Activated B cell treated with CpG ODN at 0.5 μM for 24 hours (primary cell): ENCODE measurements around the gene SEPTIN8. TPM values are rescaled to one million over a fixed set of nuclear protein-coding genes. Genes with fewer than 3 reads are reported as not detected.

Source experiments
- ATAC-seq: fragments of 200-7000 bp; cut with Tn5 transposase; one replicate; pipeline ENCODE4 v1.10.0; 2021; ENCODE audit warnings: low read depth, mild to moderate bottlenecking, moderate library complexity
- CTCF ChIA-PET: fragments of 350-600 bp; sonication (Branson Sonifier 250); formaldehyde crosslinking; loops from one replicate; lab custom pipeline; 2021; ENCODE audit warnings: antibody characterized with exemption; lab: Charles Lee
- POLR2A ChIA-PET: fragments of 350-600 bp; sonication (Branson Sonifier 250); formaldehyde crosslinking; loops from one replicate; lab custom pipeline; 2021; ENCODE audit warnings: antibody characterized with exemption; lab: Charles Lee
- DNase-seq: peaks from one replicate; pipeline ENCODE4 v3.0.0; 2022
- H3K27ac Mint-ChIP-seq: one replicate; pipeline ENCODE4 v1.8.0; 2020; ENCODE audit warnings: mixed read lengths
- H3K27me3 Mint-ChIP-seq: one replicate; pipeline ENCODE4 v1.8.0; 2021; ENCODE audit warnings: mixed read lengths
- H3K36me3 Mint-ChIP-seq: one replicate; pipeline ENCODE4 v1.8.0; 2021; ENCODE audit warnings: low read depth, mixed read lengths
- H3K4me1 Mint-ChIP-seq: one replicate; pipeline ENCODE4 v1.8.0; 2021; ENCODE audit warnings: mixed read lengths
- H3K4me3 Mint-ChIP-seq: one replicate; pipeline ENCODE4 v1.8.0; 2020; ENCODE audit warnings: mild to moderate bottlenecking, mixed read lengths
- H3K9me3 Mint-ChIP-seq: one replicate; pipeline ENCODE4 v1.8.0; 2020; ENCODE audit warnings: mixed read lengths
- intact Hi-C: fragments of 100-400 bp; cut with micrococcal nuclease; formaldehyde crosslinking; loops from one replicate; pipeline ENCODE4 v1.15.1; 2024
- total RNA-seq: library from RNA; stranded (reverse); gene quantifications from 2 replicates; pipeline ENCODE4 v1.2.3, GENCODE V29; 2022
- TF ChIP-seq, protein P1 (sequence below): fragments of 200-600 bp; IDR thresholded peaks from one replicate; pipeline ENCODE4 v1.8.0; 2022; ENCODE audit warnings: antibody characterized with exemption, mild to moderate bottlenecking

Gene SEPTIN8
- total RNA-seq, 1 donor from 2014 or later, result 7.3 TPM

DNA sequence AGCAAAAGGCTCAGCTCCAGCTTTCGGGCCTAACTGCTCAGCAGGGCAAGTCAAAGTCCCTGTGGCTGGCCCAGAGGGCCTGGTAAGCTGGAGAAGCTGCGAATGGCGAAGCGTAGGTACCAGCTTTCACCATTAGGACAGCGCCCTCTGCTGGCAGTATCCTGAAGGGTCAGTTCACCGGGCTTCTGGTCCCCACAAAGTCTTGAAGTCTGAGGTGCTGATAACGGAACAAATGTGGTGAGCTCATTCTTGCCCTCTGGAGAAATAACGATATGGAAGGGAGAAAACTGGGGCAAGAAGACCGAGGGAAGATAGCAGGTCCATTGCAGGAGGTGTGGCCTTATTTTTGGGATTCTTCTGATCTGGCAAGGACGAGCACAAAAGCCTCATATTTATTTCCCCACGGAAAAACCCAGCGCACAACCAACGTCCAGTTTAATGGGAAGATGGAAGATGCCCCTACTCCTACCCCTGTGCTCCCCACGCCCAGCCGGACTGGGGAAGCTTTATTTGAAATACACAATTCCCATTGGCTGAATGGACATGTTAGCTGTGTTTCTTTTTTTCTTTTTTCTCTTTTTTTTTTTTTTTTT is 43.2 kb upstream of the SEPTIN8 start:
- no peak overlapping the region for H3K27ac Mint-ChIP-seq
- ChIA-PET POLR2A (interaction anchor here (0.6 to 0.7 kb wide), 4 partner anchors 8 to 166 kb away, joined by 3 to 6 read pairs (median 4); no protein-coding TSS in a partner anchor), CTCF (interaction anchor here (0.7 to 3.6 kb wide), 28 partner anchors 9 to 582 kb away, joined by 3 to 31 read pairs (median 4); partner anchors contain the start of genes CCNI2, IRF1 and KIF3A)
- H3K4me1 Mint-ChIP-seq, result peaks cover 12% of the 10 kb centered on the region
- H3K36me3 Mint-ChIP-seq, result no peaks in the 10 kb centered on the region
- intact Hi-C loops, result loop anchor here (1.0 to 2.0 kb wide), 7 partner anchors 73 to 548 kb away; partner anchors contain the start of genes CCNI2 and KIF3A
- no peaks in the 10 kb centered on the region for H3K9me3 Mint-ChIP-seq
- ATAC-seq (peak; percentile 89), DNase-seq (peak; percentile 70)
- peaks cover 27% of the 10 kb centered on the region for H3K27me3 Mint-ChIP-seq
- H3K4me3 Mint-ChIP-seq, result peak overlapping the region; percentile 38
- TF ChIP-seq, protein P1, sequence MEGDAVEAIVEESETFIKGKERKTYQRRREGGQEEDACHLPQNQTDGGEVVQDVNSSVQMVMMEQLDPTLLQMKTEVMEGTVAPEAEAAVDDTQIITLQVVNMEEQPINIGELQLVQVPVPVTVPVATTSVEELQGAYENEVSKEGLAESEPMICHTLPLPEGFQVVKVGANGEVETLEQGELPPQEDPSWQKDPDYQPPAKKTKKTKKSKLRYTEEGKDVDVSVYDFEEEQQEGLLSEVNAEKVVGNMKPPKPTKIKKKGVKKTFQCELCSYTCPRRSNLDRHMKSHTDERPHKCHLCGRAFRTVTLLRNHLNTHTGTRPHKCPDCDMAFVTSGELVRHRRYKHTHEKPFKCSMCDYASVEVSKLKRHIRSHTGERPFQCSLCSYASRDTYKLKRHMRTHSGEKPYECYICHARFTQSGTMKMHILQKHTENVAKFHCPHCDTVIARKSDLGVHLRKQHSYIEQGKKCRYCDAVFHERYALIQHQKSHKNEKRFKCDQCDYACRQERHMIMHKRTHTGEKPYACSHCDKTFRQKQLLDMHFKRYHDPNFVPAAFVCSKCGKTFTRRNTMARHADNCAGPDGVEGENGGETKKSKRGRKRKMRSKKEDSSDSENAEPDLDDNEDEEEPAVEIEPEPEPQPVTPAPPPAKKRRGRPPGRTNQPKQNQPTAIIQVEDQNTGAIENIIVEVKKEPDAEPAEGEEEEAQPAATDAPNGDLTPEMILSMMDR, result no peak

DNA sequence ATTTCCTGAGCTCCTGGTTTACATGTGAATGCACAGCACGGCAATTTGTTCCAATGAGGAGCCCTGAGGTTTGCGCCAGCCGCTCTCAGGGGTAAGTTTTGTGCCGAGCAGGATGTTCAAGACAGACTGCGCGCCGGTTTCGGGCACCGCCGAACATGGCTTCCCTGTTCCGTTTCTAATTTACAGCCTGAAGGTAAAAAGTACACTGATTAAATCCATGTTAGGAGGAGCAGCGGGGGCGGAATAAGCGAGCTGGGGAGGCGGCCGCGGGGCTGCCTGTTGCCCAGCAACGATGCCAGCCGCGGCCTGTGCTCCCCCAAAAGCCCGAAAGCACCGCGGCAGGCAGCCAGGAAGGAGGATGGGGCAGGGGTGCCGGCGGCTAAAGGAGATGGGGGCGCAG is 42.4 kb upstream of the SEPTIN8 start:
- ChIA-PET POLR2A (interaction anchor here (0.7 to 1.7 kb wide), 2 partner anchors 12 to 450 kb away, joined by 4 read pairs; partner anchors contain the start of gene SLC22A5), CTCF (interaction anchor here (0.7 to 3.6 kb wide), 25 partner anchors 8 to 582 kb away, joined by 3 to 31 read pairs (median 5); partner anchors contain the start of genes CCNI2, IRF1 and KIF3A)
- H3K27me3 Mint-ChIP-seq, result peaks cover 20% of the 10 kb centered on the region
- intact Hi-C loops, result loop anchor here (5.0 kb wide), 1 partner anchor 162 kb away; the partner anchor contains the start of gene IL13
- DNase-seq (no peak), ATAC-seq (peak; percentile 43)
- TF ChIP-seq, protein P1, result no peak
- peak overlapping the region; percentile 75 for H3K4me3 Mint-ChIP-seq
- H3K4me1 Mint-ChIP-seq, result peaks cover 12% of the 10 kb centered on the region
- H3K36me3 Mint-ChIP-seq, result no peaks in the 10 kb centered on the region
- H3K9me3 Mint-ChIP-seq, result no peaks in the 10 kb centered on the region
- no peak overlapping the region for H3K27ac Mint-ChIP-seq

DNA sequence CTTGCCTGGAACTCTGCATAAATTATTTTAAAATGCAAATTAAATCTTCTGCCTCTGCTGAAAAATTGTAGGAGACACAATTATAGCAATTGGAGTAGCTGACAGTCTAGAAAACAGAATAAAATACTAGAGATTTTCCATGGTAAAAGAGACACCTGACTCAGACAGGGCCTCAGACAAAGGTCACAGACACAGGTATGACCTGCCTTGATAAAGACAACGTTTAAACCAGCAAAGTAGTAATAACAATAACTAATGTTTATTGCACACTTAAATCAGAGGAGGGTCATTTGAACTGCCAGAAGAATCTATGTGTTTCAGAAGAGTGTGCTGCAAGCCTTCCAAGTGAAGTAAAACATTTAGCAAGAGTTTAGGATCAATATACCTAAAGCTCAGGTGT is 40.0 kb upstream of the SEPTIN8 start:
- intact Hi-C loops, result loop anchor here (5.0 kb wide), 1 partner anchor 160 kb away; the partner anchor contains the start of gene IL13
- peaks cover 22% of the 10 kb centered on the region for H3K27me3 Mint-ChIP-seq
- no peaks in the 10 kb centered on the region for H3K36me3 Mint-ChIP-seq
- no peak for ATAC-seq
- H3K4me3 Mint-ChIP-seq, result no peak overlapping the region
- no peak for DNase-seq
- H3K4me1 Mint-ChIP-seq, result peaks cover 22% of the 10 kb centered on the region
- TF ChIP-seq, protein P1, result no peak
- POLR2A ChIA-PET, result no interaction called here
- H3K9me3 Mint-ChIP-seq, result no peaks in the 10 kb centered on the region
- CTCF ChIA-PET, result interaction anchor here (1.5 kb wide), 1 partner anchor 431 kb away, joined by 6 read pairs; no protein-coding TSS in a partner anchor
- no peak overlapping the region for H3K27ac Mint-ChIP-seq

DNA sequence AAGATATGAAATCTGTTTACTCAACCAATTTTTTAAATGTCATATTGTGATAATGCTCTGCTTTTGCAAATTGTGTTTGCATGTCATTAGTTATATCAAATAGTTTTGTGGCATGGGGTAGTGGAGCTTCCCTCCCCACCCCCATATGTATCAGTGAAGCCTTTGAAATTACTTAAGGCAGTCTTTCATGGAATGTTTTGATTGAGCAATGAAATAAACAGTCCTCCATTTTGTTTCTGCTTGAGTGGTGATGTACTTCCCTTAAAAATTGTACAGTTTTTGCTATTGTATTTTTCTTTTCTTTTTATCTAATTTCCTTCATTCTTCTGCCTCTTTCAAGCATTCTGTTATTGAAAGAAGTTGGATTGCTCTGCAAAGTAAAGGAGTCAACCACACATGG is 39.5 kb upstream of the SEPTIN8 start:
- no peaks in the 10 kb centered on the region for H3K9me3 Mint-ChIP-seq
- ATAC-seq (no peak), DNase-seq (no peak)
- TF ChIP-seq, protein P1, result no peak
- intact Hi-C loops, result loop anchor here (5.0 kb wide), 1 partner anchor 159 kb away; the partner anchor contains the start of gene IL13
- H3K27ac Mint-ChIP-seq, result no peak overlapping the region
- ChIA-PET POLR2A (no interaction called here), CTCF (interaction anchor here (1.5 kb wide), 1 partner anchor 431 kb away, joined by 6 read pairs; no protein-coding TSS in a partner anchor)
- peaks cover 22% of the 10 kb centered on the region for H3K4me1 Mint-ChIP-seq
- H3K27me3 Mint-ChIP-seq, result peaks cover 22% of the 10 kb centered on the region
- no peak overlapping the region for H3K4me3 Mint-ChIP-seq
- no peaks in the 10 kb centered on the region for H3K36me3 Mint-ChIP-seq

DNA sequence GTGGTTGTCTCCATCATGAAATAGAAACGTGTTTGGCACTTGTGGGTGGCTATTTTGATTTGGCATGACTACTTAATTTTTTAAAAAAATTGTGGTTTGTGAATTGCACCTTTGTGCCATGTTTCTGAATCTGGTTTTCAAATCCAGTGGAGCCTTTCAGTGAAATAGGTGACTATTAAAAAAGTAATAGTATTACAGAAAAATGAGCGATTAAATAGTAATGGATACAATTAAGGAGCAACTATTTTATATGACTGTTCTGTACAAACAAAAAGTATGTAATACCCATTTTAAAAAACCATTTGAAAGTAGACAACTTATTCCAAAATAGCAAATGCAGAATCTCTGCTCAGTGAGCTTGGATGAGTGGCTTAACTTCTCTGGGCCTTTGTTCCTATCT is 39.0 kb upstream of the SEPTIN8 start:
- TF ChIP-seq, protein P1, result no peak
- ChIA-PET CTCF (no interaction called here), POLR2A (no interaction called here)
- Mint-ChIP-seq H3K9me3 (no peaks in the 10 kb centered on the region), H3K27me3 (peaks cover 27% of the 10 kb centered on the region), H3K4me3 (no peak overlapping the region), H3K36me3 (no peaks in the 10 kb centered on the region), H3K4me1 (peaks cover 22% of the 10 kb centered on the region), H3K27ac (no peak overlapping the region)
- ATAC-seq (no peak), DNase-seq (no peak)
- intact Hi-C loops, result loop anchor here (5.0 kb wide), 1 partner anchor 159 kb away; the partner anchor contains the start of gene IL13
